Measurements from ENCODE around the gene PPM1N. TPM values are rescaled to one million over a fixed set of nuclear protein-coding genes. Genes with fewer than 3 reads are reported as not detected.

PPM1N gene
- total RNA-seq, 1 experiment from 2014 or later: 5.2 TPM

GRCh38 chr19:45506989-45507871 lies 9.0 kb downstream of the PPM1N start, which contains the start of gene VASP:
VASP (plus strand) TSS chr19:45507479; CDS start chr19:45507772, 293 bp downstream.
- ATAC-seq (peak; percentile 50), DNase-seq (ENCODE audit: low read depth, low spot score) (peak; percentile 81)
- Histone ChIP-seq H3K9me3 (ENCODE audit: control insufficient read depth in 1 of 2, insufficient read depth in 1 of 2, low read depth in 1 of 2, low read length in 2 of 2) (no peaks in the 10 kb centered on the region), H2AFZ (ENCODE audit: low read depth, low read length, poor library complexity, severe bottlenecking) (peak within 1 kb of the TSS; percentile 63), H3K79me2 (ENCODE audit: insufficient read depth, low read length) (peaks cover 53% of the 10 kb centered on the region), H3K27me3 (ENCODE audit: insufficient read depth, low read length) (no peaks in the 10 kb centered on the region), H3K27ac (ENCODE audit: low read depth, low read length) (peak within 1 kb of the TSS; percentile 95), H3K4me2 (ENCODE audit: low read length) (peak within 1 kb of the TSS; percentile 99), H4K20me1 (ENCODE audit: insufficient read depth) (no peaks in the 10 kb centered on the region), H3K9ac (ENCODE audit: low read length) (peak within 1 kb of the TSS; percentile 98), H3K9me2 (ENCODE audit: insufficient read depth) (no peaks in the 10 kb centered on the region), H3K4me1 (ENCODE audit: control insufficient read depth in 1 of 2, insufficient read depth in 2 of 2, low read length in 2 of 2) (peaks cover 31 to 60% of the 10 kb centered on the region in 2 experiments), H3K36me3 (ENCODE audit: control insufficient read depth in 1 of 2, insufficient read depth in 2 of 2, low read length in 2 of 2) (peaks cover 0 to 5% of the 10 kb centered on the region in 2 experiments; a peak in 1 of 4 replicates), H3K4me3 (replicated peaks in 1 of 2; ENCODE audit: low read depth in 1 of 2, low read length in 2 of 2) (peak within 1 kb of the TSS; percentile 98 to 99)
- POLR2A ChIA-PET: interaction anchor here (0.7 to 1.2 kb wide), 4 partner anchors 84 to 134 kb away, joined by 3 to 5 read pairs (median 4); no protein-coding TSS in a partner anchor
- RAD21 ChIA-PET (ENCODE audit: low non-redundant PET in 1 of 2, low total read pairs in 2 of 2, uncharacterized antibody in 2 of 2, unreplicated experiment in 2 of 2): no interaction called here
- BruUV-seq (replicated peaks): no TSS peak
- intact Hi-C loops (cut with micrococcal nuclease): no loop called here
- CTCF ChIA-PET: no interaction called here
- TF ChIP-seq SRF (IDR thresholded peaks at IDR 0.05; ENCODE audit: low read depth) (no peak), YY1 (IDR thresholded peaks at IDR 0.05; ENCODE audit: extremely low read depth, insufficient replicate concordance, low read depth, low read length) (peak; percentile 68), ZFX (IDR thresholded peaks at IDR 0.05) (0 out of 2 replicates have a peak, but pooled peaks have one; percentile 10), JUND (IDR thresholded peaks at IDR 0.05) (peak; percentile 63), ZBTB33 (IDR thresholded peaks at IDR 0.05; ENCODE audit: extremely low read depth, insufficient replicate concordance, low read length) (no peak), FOSL1 (IDR thresholded peaks at IDR 0.05; ENCODE audit: low read depth) (no peak), EGR1 (IDR thresholded peaks at IDR 0.05; ENCODE audit: low read depth) (peak; percentile 83), POLR2A (IDR thresholded peaks at IDR 0.05; ENCODE audit: borderline replicate concordance, extremely low read depth, insufficient read depth, insufficient read length) (peak; percentile 92), EZH2phosphoT487 (IDR thresholded peaks at IDR 0.05; ENCODE audit: borderline replicate concordance) (no peak), CBX3 (IDR thresholded peaks at IDR 0.05; ENCODE audit: low read depth) (peak; percentile 64; the same call in 1 of the 2 replicates), CEBPB (IDR thresholded peaks at IDR 0.05; ENCODE audit: low read depth) (no peak), EZH2 (IDR thresholded peaks at IDR 0.05) (no peak), ZNF274 (IDR thresholded peaks at IDR 0.05; ENCODE audit: low read depth, low read length) (no peak), SP1 (IDR thresholded peaks at IDR 0.05; ENCODE audit: low read depth) (peak; percentile 96), TCF7L2 (IDR thresholded peaks at IDR 0.05; ENCODE audit: borderline replicate concordance, extremely low read depth, insufficient read depth, insufficient read length) (peak; percentile 82), POLR2AphosphoS5 (IDR thresholded peaks at IDR 0.05; ENCODE audit: low read depth, low read length) (peak; percentile 98)
- TF ChIP-seq, protein P1, sequence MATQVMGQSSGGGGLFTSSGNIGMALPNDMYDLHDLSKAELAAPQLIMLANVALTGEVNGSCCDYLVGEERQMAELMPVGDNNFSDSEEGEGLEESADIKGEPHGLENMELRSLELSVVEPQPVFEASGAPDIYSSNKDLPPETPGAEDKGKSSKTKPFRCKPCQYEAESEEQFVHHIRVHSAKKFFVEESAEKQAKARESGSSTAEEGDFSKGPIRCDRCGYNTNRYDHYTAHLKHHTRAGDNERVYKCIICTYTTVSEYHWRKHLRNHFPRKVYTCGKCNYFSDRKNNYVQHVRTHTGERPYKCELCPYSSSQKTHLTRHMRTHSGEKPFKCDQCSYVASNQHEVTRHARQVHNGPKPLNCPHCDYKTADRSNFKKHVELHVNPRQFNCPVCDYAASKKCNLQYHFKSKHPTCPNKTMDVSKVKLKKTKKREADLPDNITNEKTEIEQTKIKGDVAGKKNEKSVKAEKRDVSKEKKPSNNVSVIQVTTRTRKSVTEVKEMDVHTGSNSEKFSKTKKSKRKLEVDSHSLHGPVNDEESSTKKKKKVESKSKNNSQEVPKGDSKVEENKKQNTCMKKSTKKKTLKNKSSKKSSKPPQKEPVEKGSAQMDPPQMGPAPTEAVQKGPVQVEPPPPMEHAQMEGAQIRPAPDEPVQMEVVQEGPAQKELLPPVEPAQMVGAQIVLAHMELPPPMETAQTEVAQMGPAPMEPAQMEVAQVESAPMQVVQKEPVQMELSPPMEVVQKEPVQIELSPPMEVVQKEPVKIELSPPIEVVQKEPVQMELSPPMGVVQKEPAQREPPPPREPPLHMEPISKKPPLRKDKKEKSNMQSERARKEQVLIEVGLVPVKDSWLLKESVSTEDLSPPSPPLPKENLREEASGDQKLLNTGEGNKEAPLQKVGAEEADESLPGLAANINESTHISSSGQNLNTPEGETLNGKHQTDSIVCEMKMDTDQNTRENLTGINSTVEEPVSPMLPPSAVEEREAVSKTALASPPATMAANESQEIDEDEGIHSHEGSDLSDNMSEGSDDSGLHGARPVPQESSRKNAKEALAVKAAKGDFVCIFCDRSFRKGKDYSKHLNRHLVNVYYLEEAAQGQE (IDR thresholded peaks at IDR 0.05; ENCODE audit: low read depth): no peak
- TF ChIP-seq, protein P2, sequence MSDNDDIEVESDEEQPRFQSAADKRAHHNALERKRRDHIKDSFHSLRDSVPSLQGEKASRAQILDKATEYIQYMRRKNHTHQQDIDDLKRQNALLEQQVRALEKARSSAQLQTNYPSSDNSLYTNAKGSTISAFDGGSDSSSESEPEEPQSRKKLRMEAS (IDR thresholded peaks at IDR 0.05): peak; percentile 94
- TF ChIP-seq, protein P3, sequence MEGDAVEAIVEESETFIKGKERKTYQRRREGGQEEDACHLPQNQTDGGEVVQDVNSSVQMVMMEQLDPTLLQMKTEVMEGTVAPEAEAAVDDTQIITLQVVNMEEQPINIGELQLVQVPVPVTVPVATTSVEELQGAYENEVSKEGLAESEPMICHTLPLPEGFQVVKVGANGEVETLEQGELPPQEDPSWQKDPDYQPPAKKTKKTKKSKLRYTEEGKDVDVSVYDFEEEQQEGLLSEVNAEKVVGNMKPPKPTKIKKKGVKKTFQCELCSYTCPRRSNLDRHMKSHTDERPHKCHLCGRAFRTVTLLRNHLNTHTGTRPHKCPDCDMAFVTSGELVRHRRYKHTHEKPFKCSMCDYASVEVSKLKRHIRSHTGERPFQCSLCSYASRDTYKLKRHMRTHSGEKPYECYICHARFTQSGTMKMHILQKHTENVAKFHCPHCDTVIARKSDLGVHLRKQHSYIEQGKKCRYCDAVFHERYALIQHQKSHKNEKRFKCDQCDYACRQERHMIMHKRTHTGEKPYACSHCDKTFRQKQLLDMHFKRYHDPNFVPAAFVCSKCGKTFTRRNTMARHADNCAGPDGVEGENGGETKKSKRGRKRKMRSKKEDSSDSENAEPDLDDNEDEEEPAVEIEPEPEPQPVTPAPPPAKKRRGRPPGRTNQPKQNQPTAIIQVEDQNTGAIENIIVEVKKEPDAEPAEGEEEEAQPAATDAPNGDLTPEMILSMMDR (IDR thresholded peaks at IDR 0.05 in 2 of 3, conservative IDR thresholded peaks at IDR 0.05 in 1 of 3; ENCODE audit: borderline replicate concordance in 1 of 3, insufficient read depth in 1 of 3, low read depth in 2 of 3, low read length in 2 of 3): no peak
